GM18508 (cell line): ENCODE measurements around the gene KLHL29.

Experiments used
- ATAC-seq: cut with Tn5 transposase; IDR thresholded peaks from one replicate; pipeline ENCODE4 v1.9.1; 2021; ENCODE audit warnings: moderate number of reproducible peaks; ENCODE audit not compliant: insufficient read depth, unreplicated experiment

Gene KLHL29

GRCh38 chr2:23694058-23695045 is 309.4 kb downstream of the KLHL29 start:
- ATAC-seq, result no peak

- ATAC-seq, result no peak
These were observed 310.4 kb downstream of the KLHL29 start for GRCh38 chr2:23695214-23695889.

- no peak for ATAC-seq
These were observed 311.1 kb downstream of the KLHL29 start for GRCh38 chr2:23695890-23696751.

- ATAC-seq, result no peak
These were observed 311.7 kb downstream of the KLHL29 start for GRCh38 chr2:23696752-23697045.

- no peak for ATAC-seq
These were observed 312.5 kb downstream of the KLHL29 start for GRCh38 chr2:23697256-23698075.

- no peak for ATAC-seq
These were observed 313.2 kb downstream of the KLHL29 start for GRCh38 chr2:23698116-23698693.

GRCh38 chr2:23698721-23699579 is 314.0 kb downstream of the KLHL29 start:
- no peak for ATAC-seq

GRCh38 chr2:23699580-23699925 is 314.6 kb downstream of the KLHL29 start:
- no peak for ATAC-seq

- no peak for ATAC-seq
These were observed 315.6 kb downstream of the KLHL29 start for GRCh38 chr2:23700627-23701026.

GRCh38 chr2:23703037-23703582 is 318.1 kb downstream of the KLHL29 start:
- ATAC-seq, result no peak

- ATAC-seq, result no peak
These were observed 318.8 kb downstream of the KLHL29 start for GRCh38 chr2:23703583-23704385.

GRCh38 chr2:23705771-23706612 is 321.0 kb downstream of the KLHL29 start:
- ATAC-seq, result no peak

- no peak for ATAC-seq
These were observed 321.7 kb downstream of the KLHL29 start for GRCh38 chr2:23706613-23707078.

GRCh38 chr2:23707096-23707495 is 322.1 kb downstream of the KLHL29 start:
- no peak for ATAC-seq

GRCh38 chr2:23708771-23709170 is 323.8 kb downstream of the KLHL29 start:
- ATAC-seq, result no peak

GRCh38 chr2:23709311-23709710 is 324.3 kb downstream of the KLHL29 start:
- ATAC-seq, result no peak
